KBM-7 (cell line): ENCODE results near the gene TMEM214.
A peak's percentile ranks its signal among the peaks of the same experiment; 100 is the strongest.

ENCODE experiments used
- DNase-seq: peaks from one replicate; pipeline ENCODE4 v3.0.0-alpha.2; 2015
- in situ Hi-C: fragments of 300-500 bp; cut with MboI; formaldehyde crosslinking; loops from 2 replicates; pipeline ENCODE4 v1.14.3; 2020; ENCODE audit warnings: low sequenced_read_pairs, low pct_unique_long_range_greater_than_20kb, mixed read lengths

Gene TMEM214

DNA sequence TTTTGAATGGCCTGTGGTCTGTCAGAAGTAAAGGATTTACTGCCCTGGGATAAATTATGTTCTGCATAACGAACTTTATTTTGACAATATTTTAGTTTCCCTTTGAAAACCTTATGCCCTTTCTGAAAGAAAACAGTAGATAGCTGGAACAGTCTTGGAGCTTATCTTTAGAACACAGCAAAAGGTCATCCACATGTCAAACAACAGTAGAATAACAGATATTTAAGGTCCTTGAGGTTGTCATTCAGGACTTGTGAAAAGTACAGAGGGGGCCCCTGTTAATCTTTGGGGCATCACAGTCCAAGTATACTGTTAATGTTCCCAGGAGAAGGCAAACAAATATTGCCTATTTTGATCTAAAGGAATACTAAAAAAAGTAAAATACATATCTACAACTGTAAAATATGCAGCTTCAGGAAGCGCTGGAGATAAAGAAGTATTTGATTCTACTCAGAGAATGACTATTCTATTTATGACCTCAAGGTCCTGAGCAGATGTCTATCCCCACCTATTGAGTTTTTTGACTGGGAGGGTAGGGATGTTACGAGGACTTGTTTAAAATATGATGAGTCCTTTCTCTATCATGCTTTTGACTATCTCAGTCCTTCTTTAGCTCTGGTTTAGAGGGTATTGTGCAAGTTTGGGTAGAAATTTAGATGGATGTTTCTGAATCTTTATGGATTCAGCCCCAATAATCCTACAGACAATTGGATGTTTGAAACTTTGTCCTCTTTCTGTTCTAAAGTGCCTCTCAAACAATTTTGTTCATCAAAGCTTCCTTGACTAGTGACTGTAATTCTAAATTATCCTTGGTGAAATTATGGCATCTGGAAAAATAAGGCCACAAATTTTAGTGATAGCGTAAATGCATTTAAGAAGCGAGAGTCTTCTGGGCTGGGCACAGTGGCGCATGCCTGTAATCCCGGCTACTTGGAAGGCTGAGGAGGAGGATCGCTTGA, 25.1 kb upstream of the TMEM214 start:
- in situ Hi-C loops = no loop called here
- DNase-seq = no peak

GRCh38 chr2:27008678-27009077, 24.1 kb upstream of the TMEM214 start:
- in situ Hi-C loops = no loop called here
- DNase-seq = no peak

DNA sequence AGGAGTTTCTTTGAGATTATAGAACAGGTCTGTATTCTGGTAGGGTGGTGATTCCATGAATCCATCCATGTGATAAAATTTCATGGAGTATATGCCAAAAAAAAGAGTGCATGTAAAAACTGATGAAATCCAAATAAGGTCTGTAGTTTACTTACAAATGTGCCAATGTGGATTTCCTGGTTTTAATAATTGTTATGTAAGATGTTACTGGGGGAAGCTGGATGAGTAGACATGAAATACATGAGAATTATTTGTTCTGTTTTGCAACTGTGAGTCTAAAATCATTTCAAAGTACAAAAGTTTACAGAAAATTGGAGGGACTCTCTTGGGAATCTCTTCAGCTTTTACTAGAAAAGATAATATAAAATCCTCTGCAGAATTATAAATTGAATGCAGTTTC, 23.7 kb upstream of the TMEM214 start:
- in situ Hi-C loops = no loop called here
- DNase-seq = no peak

DNA sequence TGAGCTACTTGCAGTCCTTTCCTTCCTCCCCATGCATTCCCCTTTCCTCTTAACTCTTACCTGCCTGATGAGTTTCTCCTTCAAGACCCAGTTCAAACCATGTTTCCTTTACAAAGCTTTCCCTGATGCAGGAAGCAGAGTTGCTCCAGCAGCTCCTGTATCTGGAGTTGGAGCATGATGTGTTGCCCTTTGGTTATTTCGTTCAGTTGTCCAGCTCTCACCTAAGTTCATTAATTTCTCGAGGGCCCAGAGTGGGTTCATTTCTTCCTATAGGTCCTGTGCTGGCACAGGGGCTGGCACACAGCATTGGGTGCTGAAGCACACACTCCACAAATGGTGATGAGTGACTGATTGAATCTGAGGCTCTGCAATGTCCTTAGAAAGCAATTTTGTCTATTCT, 23.0 kb upstream of the TMEM214 start:
- no peak for DNase-seq
- in situ Hi-C loops = loop anchor here (10.0 kb wide), 1 partner anchor 45 kb away; no protein-coding TSS in a partner anchor

DNA sequence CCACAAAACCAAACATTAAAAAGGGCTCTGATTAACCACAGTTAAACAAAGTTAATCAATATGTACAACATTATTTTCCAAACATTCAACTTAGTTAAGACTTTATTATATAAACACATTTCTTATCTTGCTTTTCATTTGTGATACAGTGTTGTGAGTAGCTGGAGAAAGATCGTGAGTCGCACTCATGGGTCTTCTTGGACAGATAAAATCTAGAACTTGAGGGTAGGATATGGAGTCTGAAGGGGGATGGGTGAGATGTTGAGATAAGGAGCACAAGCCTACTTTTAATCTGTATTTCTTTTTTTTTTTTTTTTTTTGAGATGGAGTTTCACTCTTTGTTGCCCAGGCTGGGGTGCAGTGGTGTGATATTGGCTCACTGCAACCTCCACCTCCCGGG, 22.6 kb upstream of the TMEM214 start:
- in situ Hi-C loops = loop anchor here (10.0 kb wide), 1 partner anchor 45 kb away; no protein-coding TSS in a partner anchor
- DNase-seq = no peak

GRCh38 chr2:27013738-27014137, 19.0 kb upstream of the TMEM214 start:
- DNase-seq = no peak
- in situ Hi-C loops = loop anchor here (10.0 kb wide), 1 partner anchor 49 kb away; no protein-coding TSS in a partner anchor

DNA sequence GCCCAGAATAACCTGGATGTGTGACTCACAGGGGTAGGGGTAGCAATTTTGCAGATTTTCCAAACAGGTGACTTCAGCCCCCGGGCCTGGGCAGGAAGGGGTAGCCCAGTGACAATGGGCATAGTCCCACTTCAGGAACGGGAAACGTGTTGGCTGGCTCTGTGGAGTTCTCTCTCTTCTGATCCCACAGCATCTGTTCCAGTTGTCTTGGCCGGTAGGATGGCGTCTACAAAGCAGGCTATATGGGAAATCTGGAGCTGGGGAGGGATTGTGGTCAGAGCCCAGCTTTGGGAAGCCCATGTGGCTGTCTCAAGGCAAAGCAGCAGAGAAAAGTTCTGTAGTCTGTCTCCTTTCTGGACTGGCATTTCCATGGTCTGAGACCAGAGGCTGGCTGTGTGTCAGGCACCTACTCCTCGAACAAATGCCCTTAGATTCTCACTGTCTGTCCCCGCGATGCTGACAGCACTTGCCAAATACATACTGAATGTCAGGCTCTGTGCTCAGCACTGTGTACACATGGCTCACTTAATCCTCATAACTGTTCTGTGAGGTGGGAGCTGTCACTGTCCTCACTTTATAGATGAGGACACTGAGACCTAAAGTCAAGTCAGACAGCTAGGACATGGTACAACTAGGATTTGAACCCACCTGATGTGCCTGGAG, 17.9 kb upstream of the TMEM214 start:
- in situ Hi-C loops = loop anchor here (10.0 kb wide), 1 partner anchor 50 kb away; no protein-coding TSS in a partner anchor
- no peak for DNase-seq

DNA sequence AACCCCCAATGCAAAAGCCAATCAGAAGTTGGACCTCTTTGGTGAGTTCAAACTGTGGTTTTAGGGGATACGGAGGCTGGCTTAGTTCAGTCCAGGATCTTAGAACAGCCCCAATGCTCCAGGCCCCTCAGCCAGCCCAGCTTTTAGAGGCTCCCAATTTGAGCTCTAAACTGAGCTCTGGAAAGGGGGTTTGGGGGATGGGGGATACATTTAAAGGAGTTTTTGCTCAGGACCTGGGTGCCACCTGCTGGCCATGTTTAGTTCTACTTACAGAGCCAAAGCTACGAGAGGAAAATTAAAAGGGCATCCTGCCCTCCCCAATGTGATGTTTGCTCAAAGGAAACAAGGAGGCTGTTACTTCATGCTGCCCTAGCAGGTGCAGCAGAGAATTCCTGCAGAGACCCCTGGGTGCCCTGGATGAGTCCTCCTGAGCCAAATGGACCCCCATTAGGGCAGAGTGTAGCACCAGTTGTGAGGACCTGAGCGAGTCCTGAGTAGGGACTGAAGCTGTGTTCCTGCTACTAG, 15.9 kb upstream of the TMEM214 start:
- peak; percentile 79 for DNase-seq

GRCh38 chr2:27018142-27018541, 14.6 kb upstream of the TMEM214 start:
- in situ Hi-C loops = loop anchor here (10.0 kb wide), 1 partner anchor 53 kb away; no protein-coding TSS in a partner anchor
- no peak for DNase-seq

More for the DNA sequence above, 15.9 kb upstream of the TMEM214 start:
- in situ Hi-C loops = loop anchor here (10.0 kb wide), 1 partner anchor 52 kb away; no protein-coding TSS in a partner anchor

GRCh38 chr2:27019459-27019858, 13.3 kb upstream of the TMEM214 start:
- in situ Hi-C loops = loop anchor here (10.0 kb wide), 1 partner anchor 55 kb away; no protein-coding TSS in a partner anchor

DNA sequence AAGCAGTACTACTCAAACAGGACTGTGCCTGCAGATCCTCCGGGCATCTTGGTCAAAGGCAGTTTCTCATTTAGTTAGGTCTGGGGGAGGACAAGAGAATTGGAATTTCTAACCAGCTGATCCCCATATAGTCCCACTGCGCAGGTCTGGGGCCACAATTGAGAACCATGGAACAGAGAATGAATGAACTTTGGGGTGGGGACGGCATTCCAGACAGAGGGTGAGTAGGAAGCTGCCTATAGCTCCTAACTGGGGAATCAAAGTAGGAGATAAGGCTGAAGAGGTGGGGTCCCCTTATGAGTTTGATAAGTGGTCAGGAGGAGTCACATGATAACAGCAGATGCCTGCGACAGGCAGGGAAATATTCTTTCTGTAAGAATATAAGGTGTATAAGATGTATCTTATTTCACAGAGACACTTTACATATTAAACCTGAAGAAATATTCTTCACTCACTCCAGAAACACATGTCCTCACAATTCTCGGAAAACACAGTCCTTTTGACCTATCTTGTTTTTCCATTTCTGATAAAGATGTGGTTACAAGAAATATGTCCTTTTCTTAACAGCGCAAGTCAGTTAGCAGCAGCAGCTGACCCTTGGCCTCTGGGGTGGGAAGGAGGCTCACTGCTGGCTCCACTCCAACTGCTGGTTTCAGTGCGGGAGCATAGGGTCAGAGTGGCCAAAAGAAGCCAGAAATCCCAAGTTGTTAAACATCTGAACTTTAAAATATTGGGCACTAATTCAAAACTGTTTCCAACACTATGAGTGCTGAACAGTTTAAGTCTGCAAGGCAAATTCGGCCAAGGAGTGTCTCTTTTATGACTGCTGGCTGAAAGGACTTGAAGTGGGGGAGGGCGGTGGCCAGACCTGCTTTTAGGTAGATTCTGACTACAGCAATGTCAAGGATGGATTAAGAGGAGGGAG, 12.6 kb upstream of the TMEM214 start:
- in situ Hi-C loops = loop anchor here (10.0 kb wide), 1 partner anchor 55 kb away; no protein-coding TSS in a partner anchor

More at GRCh38 chr2:27019459-27019858, 13.3 kb upstream of the TMEM214 start:
- no peak for DNase-seq

GRCh38 chr2:27021253-27022049, 11.3 kb upstream of the TMEM214 start:
- no peak for DNase-seq
- in situ Hi-C loops = no loop called here

More for the DNA sequence above, 12.6 kb upstream of the TMEM214 start:
- no peak for DNase-seq

DNA sequence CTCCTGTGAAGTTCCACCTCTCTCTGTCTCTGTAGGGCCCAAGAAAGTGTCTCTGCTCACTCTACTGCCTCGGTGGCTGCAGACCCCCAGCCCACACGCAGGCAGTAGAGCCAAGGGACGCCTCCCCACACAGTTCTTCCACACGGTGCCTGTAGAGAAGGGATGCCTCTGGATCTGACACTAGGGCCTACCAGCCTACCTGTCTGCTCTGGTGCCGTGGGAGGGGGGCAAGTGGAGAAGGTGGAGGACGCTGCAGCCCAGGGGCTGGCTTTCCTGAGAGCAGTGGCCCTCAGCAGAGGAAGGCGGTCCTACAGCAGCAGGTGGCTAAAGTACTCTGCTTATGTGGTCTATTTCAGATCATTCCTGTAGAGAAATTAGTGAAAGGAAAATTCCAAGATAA, 9.0 kb upstream of the TMEM214 start:
- no peak for DNase-seq
- in situ Hi-C loops = no loop called here

GRCh38 chr2:27024188-27024587, 8.6 kb upstream of the TMEM214 start:
- in situ Hi-C loops = no loop called here
- DNase-seq = no peak

DNA sequence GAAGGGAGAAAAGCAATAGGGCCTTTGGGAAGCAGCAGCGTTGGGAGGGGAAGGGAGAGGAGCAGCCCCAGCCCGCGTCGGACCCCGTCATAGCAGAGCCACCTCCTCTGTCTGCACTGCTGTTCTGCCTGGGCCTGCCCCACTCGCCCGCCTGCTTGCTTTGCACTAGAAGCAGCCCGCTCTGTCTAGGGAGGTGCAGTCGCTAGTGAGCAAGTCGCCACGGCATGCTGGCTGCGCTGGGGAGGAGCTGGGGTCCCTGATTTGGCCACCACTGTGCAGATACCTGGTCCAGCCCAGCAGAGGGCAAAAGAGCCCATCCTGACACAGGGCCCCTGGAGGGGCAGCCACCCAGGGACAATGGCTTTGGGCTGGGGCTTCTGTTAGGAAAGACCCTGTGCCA, 8.0 kb upstream of the TMEM214 start:
- peak; percentile 11 for DNase-seq
- in situ Hi-C loops = no loop called here

GRCh38 chr2:27025281-27025800, 7.4 kb upstream of the TMEM214 start:
- in situ Hi-C loops = no loop called here
- DNase-seq = no peak
